ENCODE data around the gene GPR161.

DNA sequence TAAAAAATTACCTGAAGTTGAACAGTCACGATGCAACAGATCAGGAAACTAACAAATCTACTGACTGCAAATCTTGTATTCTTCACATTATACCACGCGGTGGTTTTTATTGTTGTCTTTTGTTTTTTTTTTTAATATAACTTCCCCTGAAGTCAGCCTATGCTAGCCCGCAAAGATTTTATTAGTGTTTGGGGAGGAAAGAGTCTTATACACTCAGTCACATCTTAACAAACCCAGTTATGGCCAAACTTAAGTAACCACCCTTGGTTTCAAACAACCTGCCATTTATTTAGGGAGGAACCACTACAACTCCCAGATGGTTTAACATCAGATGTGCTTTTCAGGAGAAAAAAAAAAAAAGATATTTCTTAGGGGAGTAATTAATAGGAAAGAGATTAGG, 15.2 kb upstream of the GPR161 start:
- TF ChIP-seq, protein P1, sequence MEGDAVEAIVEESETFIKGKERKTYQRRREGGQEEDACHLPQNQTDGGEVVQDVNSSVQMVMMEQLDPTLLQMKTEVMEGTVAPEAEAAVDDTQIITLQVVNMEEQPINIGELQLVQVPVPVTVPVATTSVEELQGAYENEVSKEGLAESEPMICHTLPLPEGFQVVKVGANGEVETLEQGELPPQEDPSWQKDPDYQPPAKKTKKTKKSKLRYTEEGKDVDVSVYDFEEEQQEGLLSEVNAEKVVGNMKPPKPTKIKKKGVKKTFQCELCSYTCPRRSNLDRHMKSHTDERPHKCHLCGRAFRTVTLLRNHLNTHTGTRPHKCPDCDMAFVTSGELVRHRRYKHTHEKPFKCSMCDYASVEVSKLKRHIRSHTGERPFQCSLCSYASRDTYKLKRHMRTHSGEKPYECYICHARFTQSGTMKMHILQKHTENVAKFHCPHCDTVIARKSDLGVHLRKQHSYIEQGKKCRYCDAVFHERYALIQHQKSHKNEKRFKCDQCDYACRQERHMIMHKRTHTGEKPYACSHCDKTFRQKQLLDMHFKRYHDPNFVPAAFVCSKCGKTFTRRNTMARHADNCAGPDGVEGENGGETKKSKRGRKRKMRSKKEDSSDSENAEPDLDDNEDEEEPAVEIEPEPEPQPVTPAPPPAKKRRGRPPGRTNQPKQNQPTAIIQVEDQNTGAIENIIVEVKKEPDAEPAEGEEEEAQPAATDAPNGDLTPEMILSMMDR (IDR thresholded peaks at IDR 0.05; ENCODE audit: insufficient read depth, low read depth, low read length) = no peak
- TF ChIP-seq EZH2 (IDR thresholded peaks at IDR 0.05; ENCODE audit: insufficient read depth, low read length) = no peak

All from astrocyte (in vitro differentiated cells and primary cell).